ENCODE measurements around the gene ZYX. TPM values are rescaled to one million over a fixed set of nuclear protein-coding genes. Genes with fewer than 3 reads are reported as not detected.

ZYX gene
- total and polyA plus RNA-seq, 9 of the 15 experiments (the other 6 are each of a cell fraction or from before 2014, with no cell fraction given): 1.8 to 130 (median 15.7) TPM

DNA sequence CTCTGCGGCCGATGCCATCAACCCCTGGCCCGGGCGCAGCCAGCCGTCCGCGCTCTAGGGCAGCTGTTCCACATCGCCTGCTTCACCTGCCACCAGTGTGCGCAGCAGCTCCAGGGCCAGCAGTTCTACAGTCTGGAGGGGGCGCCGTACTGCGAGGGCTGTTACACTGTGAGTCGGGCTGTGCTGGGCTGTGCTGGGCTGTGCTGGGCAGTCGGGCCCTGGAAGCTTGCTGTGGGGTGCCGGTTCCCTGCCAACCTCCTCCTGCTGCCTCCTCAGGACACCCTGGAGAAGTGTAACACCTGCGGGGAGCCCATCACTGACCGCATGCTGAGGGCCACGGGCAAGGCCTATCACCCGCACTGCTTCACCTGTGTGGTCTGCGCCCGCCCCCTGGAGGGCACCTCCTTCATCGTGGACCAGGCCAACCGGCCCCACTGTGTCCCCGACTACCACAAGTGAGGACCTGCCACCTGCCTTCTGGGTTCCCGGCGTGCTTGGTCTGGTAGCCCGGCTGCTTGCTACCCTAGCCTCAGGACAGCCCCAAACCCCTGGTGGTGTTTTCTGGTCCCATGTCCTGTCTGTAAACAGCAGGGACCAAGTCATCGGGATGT lies 7.5 kb downstream of the ZYX start (continued):
- no peak for TF ChIP-seq CBX2 (IDR thresholded peaks at IDR 0.05; ENCODE audit: insufficient read depth, low read length, poor library complexity, severe bottlenecking)
- no peak for TF ChIP-seq ZNF121 (CRISPR knock-in tag; conservative IDR thresholded peaks at IDR 0.05)
- TF ChIP-seq RB1 (IDR thresholded peaks at IDR 0.05; ENCODE audit: low read depth): no peak
- TF ChIP-seq POLR2G (IDR thresholded peaks at IDR 0.05; ENCODE audit: low read depth, low read length): peak; percentile 60
- TF ChIP-seq, protein P1, sequence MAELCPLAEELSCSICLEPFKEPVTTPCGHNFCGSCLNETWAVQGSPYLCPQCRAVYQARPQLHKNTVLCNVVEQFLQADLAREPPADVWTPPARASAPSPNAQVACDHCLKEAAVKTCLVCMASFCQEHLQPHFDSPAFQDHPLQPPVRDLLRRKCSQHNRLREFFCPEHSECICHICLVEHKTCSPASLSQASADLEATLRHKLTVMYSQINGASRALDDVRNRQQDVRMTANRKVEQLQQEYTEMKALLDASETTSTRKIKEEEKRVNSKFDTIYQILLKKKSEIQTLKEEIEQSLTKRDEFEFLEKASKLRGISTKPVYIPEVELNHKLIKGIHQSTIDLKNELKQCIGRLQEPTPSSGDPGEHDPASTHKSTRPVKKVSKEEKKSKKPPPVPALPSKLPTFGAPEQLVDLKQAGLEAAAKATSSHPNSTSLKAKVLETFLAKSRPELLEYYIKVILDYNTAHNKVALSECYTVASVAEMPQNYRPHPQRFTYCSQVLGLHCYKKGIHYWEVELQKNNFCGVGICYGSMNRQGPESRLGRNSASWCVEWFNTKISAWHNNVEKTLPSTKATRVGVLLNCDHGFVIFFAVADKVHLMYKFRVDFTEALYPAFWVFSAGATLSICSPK (IDR thresholded peaks at IDR 0.05; ENCODE audit: borderline replicate concordance): no peak
- no peak for TF ChIP-seq CBX8 (IDR thresholded peaks at IDR 0.05; ENCODE audit: borderline replicate concordance, extremely low read depth, low read depth, low read length, poor library complexity, severe bottlenecking)
- TF ChIP-seq, protein P2, sequence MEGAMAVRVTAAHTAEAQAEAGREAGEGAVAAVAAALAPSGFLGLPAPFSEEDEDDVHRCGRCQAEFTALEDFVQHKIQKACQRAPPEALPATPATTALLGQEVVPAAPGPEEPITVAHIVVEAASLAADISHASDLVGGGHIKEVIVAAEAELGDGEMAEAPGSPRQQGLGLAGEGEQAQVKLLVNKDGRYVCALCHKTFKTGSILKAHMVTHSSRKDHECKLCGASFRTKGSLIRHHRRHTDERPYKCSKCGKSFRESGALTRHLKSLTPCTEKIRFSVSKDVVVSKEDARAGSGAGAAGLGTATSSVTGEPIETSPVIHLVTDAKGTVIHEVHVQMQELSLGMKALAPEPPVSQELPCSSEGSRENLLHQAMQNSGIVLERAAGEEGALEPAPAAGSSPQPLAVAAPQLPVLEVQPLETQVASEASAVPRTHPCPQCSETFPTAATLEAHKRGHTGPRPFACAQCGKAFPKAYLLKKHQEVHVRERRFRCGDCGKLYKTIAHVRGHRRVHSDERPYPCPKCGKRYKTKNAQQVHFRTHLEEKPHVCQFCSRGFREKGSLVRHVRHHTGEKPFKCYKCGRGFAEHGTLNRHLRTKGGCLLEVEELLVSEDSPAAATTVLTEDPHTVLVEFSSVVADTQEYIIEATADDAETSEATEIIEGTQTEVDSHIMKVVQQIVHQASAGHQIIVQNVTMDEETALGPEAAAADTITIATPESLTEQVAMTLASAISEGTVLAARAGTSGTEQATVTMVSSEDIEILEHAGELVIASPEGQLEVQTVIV (CRISPR knock-in tag; IDR thresholded peaks at IDR 0.05; ENCODE audit: borderline replicate concordance): no peak
- no peak for TF ChIP-seq ZNF41 (CRISPR knock-in tag; conservative IDR thresholded peaks at IDR 0.05)
- peak; percentile 56 for TF ChIP-seq RBFOX2 (IDR thresholded peaks at IDR 0.05; ENCODE audit: low read depth, low read length)
- TF ChIP-seq SMAD3 (CRISPR knock-in tag; conservative IDR thresholded peaks at IDR 0.05): no peak
- TF ChIP-seq, protein P3, sequence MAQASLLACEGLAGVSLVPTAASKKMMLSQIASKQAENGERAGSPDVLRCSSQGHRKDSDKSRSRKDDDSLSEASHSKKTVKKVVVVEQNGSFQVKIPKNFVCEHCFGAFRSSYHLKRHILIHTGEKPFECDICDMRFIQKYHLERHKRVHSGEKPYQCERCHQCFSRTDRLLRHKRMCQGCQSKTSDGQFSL (CRISPR knock-in tag; IDR thresholded peaks at IDR 0.05): no peak
- TF ChIP-seq, protein P3 (tag; IDR thresholded peaks at IDR 0.05): no peak
- no peak for TF ChIP-seq CBFA2T3 (IDR thresholded peaks at IDR 0.05)
- TF ChIP-seq SREBF2 (CRISPR knock-in tag; IDR thresholded peaks at IDR 0.05): no peak
- no peak for TF ChIP-seq ZHX1 (conservative IDR thresholded peaks at IDR 0.05; ENCODE audit: low read length)
- no peak for TF ChIP-seq MTA1 (IDR thresholded peaks at IDR 0.05; ENCODE audit: borderline replicate concordance)

Data from K562 (cell line).